GM13976 (cell line): ENCODE results near the gene ARL17B.
"Not testable (repeated sequence)": the region's sequence is repeated elsewhere in the genome, so short reads cannot be mapped to it uniquely, and the experiment has no call there.

Experiments
- DNase-seq: peaks from one replicate; pipeline ENCODE4 v3.0.0; 2012; ENCODE audit warnings: low spot score
- in situ Hi-C: fragments of 300-500 bp; cut with MboI; formaldehyde crosslinking; loops from one replicate; pipeline ENCODE4 v1.12.0; 2022; ENCODE audit warnings: low sequenced_read_pairs, mixed read lengths, inconsistent platforms; ENCODE audit not compliant: unreplicated experiment
- TF ChIP-seq, protein P1 (sequence below): IDR thresholded peaks from 2 replicates; pipeline ENCODE4 v1.5.1; 2012; ENCODE audit warnings: borderline replicate concordance, mild to moderate bottlenecking; ENCODE audit not compliant: insufficient read depth; ENCODE audit errors: extremely low read depth, missing control alignments, control extremely low read depth

ARL17B gene

DNA sequence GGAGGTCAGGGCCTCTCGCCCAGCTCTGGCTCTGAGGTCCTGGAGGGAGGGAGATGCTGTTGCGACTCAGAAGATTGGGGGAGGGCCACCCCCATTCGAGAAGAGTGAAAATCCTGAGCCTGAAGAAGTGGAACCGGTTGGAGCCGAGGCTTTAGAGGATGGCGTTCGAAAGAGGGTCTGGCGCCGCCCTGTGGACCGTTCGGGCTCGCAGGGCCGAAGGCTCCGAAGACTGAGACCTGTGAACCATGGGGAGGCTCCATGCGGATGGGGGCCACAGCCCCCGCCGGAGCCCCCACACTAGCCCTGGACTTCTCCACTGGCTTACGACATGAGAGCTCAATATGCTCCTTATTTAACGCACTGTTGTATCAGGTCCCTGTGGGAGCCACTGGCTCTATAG, 20.3 kb downstream of the ARL17B start:
- DNase-seq, in situ Hi-C loops: not testable (repeated sequence)

GRCh38 chr17:46294831-46295230, 66.7 kb downstream of the ARL17B start, which contains the start of gene LRRC37A:
TSS of gene LRRC37A (plus strand) at chr17:46295131. CDS start at chr17:46295134, 3 bp downstream.
- in situ Hi-C loops, DNase-seq: not testable (repeated sequence)

GRCh38 chr17:46291618-46292017, 69.9 kb downstream of the ARL17B start:
- DNase-seq, in situ Hi-C loops: not testable (repeated sequence)

GRCh38 chr17:46290906-46291546, 70.5 kb downstream of the ARL17B start:
- in situ Hi-C loops: not testable (repeated sequence)

DNA sequence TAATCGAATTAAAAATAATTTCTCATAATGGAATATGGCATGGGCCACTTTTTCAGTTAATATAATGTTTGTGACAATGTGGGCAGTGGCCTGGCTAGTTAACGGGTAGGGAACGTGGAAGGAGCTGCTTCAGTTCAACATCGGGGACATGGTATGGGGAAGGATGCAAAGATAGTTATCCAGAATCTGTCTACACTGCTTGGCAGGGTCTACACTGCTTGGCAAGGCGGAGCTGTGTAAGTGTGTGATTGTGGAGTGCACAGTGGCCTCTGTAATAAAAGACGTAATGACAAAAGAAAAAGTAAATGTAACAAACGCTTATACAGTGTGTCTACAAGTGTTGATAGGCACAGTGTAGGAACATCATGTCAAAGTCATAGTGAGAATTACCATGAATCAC, 74.0 kb downstream of the ARL17B start:
- DNase-seq, in situ Hi-C loops: not testable (repeated sequence)

More at GRCh38 chr17:46290906-46291546, 70.5 kb downstream of the ARL17B start:
- DNase-seq: peak; percentile 63

DNA sequence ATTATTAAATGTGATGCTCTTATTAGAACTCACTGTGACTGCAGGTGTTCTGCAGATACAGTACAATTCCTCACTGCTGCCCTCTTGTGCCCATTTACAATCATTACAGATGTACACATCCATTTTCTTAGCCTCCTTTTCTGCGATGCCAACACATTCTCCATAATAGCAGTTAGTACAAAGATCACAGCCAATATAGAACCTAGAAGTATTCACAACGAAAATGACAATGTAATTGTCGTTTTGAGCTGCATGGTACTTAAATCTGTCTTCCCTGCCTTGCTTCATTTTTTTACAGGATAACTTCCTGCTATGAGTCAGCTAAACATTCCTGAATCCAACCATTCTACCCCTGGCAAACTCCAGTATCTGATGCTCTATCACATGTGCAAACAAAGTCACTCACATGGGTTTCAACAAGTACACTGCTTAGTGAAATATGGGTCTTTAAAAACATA, 74.8 kb downstream of the ARL17B start:
- DNase-seq: peak; percentile 36
- TF ChIP-seq, protein P1, sequence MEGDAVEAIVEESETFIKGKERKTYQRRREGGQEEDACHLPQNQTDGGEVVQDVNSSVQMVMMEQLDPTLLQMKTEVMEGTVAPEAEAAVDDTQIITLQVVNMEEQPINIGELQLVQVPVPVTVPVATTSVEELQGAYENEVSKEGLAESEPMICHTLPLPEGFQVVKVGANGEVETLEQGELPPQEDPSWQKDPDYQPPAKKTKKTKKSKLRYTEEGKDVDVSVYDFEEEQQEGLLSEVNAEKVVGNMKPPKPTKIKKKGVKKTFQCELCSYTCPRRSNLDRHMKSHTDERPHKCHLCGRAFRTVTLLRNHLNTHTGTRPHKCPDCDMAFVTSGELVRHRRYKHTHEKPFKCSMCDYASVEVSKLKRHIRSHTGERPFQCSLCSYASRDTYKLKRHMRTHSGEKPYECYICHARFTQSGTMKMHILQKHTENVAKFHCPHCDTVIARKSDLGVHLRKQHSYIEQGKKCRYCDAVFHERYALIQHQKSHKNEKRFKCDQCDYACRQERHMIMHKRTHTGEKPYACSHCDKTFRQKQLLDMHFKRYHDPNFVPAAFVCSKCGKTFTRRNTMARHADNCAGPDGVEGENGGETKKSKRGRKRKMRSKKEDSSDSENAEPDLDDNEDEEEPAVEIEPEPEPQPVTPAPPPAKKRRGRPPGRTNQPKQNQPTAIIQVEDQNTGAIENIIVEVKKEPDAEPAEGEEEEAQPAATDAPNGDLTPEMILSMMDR: peak; percentile 87
- in situ Hi-C loops: not testable (repeated sequence)

DNA sequence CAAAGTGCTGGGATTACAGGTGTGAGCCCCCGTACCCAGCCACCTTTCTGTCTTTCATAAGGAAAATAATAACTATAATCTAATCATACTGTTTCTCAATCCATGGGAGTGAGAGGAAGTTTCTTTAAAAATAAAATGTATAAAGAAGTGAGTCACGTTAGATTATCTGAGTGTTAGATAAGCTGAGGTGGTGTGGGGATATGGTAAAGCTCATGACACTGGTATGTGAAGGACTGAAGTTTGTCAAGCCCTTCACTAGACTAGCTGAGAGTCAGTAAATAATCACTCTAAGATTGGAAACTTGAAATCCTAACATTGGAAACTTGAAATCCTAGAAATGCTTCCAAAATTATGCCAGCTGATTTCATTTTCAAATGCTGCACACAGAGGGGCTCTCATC, 76.1 kb downstream of the ARL17B start:
- in situ Hi-C loops, DNase-seq: not testable (repeated sequence)

DNA sequence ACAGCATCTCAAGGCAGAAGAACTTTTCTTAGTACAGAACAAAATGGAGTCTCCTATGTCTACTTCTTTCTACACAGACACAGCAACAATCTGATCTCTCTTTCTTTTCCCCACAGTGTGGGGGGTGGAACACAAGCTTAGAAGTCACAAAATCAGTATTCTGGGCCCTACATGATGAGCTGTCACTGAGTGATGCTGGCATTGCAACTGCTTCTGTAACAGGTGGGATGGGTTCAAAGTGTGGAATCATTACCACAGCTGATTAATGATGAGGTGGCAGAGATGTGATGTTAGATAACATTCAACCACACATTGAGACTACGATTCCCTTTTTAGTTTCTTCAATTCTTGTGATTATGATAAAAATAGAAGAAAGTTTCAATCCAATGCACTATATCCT, 77.1 kb downstream of the ARL17B start:
- in situ Hi-C loops, DNase-seq: not testable (repeated sequence)

- in situ Hi-C loops, DNase-seq: not testable (repeated sequence)
Measured at GRCh38 chr17:46282635-46283034, 78.9 kb downstream of the ARL17B start.

- in situ Hi-C loops, DNase-seq: not testable (repeated sequence)
Measured at GRCh38 chr17:46281336-46281735, 80.2 kb downstream of the ARL17B start.

DNA sequence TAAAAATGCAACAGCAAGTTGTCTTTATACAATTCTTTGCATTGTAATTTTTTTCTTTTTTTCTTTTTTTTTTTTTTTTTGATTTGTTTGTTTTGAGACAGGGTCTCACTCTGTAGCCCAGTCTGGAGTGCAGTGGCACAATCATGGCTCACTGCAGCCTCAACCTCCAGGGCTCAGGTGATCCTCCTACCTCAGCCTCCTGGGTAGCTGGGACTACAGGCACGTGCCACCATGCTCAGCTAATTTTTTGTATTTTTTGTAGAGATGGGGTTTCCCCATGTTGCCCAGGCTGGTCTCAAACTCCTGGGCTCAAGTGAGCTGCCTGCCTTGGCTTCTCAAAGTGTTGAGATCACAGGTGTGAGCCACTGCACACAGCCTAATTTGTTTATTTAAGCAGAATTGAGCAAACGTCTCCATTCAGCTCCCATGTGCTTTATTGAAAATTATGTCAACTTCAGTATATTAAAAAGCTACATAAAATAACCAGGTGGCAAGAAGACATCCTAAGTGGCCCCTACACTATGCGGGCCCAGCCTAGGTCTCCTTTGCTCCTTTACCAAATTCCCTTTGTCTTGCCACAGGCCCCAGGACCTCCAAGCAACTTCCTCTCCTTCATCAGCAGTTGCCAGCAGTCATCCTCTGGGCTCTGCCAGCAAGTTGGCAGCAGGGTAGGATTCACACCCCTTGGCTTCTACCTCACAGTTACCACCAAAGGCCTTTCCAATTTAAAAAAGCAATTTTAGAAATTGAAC, 84.7 kb downstream of the ARL17B start:
- in situ Hi-C loops, DNase-seq: not testable (repeated sequence)

DNA sequence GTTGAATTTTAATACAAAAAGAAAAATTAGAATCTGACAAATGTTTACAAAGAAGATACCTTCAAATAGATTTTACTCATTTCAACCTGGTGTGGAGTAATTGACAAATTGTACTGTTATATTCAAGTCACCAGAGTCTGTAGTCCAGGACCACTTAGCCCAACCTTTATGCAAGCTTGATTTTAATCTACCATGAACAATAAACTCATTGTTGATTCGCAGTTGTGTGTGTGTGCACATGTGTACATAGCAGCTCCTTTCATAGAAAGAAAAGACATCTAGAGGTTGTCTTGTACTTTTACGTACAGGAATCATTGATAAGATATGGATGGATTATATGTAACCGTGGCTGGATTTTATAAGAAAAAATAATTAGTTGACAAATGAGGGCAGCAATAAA, 87.3 kb downstream of the ARL17B start:
- in situ Hi-C loops: loop anchor here (25.0 kb wide), 1 partner anchor 687 kb away; no protein-coding TSS in a partner anchor
- no peak for DNase-seq
- TF ChIP-seq, protein P1: no peak
